ENCODE results near the gene KLHL2. TPM values are rescaled to one million over a fixed set of nuclear protein-coding genes. Genes with fewer than 3 reads are reported as not detected.

Gene KLHL2, protein sequence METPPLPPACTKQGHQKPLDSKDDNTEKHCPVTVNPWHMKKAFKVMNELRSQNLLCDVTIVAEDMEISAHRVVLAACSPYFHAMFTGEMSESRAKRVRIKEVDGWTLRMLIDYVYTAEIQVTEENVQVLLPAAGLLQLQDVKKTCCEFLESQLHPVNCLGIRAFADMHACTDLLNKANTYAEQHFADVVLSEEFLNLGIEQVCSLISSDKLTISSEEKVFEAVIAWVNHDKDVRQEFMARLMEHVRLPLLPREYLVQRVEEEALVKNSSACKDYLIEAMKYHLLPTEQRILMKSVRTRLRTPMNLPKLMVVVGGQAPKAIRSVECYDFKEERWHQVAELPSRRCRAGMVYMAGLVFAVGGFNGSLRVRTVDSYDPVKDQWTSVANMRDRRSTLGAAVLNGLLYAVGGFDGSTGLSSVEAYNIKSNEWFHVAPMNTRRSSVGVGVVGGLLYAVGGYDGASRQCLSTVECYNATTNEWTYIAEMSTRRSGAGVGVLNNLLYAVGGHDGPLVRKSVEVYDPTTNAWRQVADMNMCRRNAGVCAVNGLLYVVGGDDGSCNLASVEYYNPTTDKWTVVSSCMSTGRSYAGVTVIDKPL
- 12.5 to 17.4 TPM (median 15.8 TPM) in 5 replicates for total RNA-seq (2022; extraction: Qiagen RNA extraction; ENCODE audit: low read depth)

DNA sequence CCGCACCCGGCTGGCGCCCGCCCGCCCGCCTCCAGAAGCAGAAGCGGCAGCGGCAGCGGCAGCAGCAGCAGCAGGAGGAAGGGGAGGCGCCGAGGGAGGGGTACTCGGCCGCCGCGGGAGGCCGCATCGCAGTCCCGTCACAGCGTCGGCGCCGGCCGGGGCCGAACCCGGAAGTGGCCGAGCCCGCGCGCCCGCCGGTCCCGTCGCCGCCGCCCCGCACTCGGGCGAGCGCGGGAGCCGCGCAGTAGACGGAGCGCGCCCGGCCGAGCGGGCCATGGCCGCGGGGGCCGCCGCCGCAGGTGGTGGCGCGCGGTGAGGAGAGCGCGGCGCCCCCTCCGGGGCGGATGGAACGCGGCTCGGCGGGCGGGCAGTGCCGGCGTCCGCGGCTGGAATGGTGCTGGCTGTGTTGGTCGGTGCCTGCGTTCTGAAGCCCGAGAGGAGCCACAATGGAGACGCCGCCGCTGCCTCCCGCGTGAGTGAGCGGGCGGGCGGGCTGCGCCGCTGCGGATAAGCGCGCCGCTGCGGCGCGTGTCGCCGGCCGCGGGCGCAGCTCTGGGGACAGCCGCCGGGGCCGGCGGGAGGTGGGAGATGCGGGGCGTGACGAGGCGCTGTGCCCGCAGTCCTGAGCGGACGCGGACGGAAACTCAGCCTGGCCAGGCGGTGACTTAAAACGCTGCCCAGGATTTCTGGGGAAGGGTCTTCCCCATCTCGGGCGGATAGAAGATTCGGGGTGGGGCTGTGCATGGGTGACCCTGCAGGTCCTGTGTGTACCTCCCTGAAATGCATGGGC lies at the start of gene KLHL2:
KLHL2 (plus strand) TSS at position 131 of the 790 bp plus-strand sequence; CDS start at position 447, 316 bp downstream.

DNA sequence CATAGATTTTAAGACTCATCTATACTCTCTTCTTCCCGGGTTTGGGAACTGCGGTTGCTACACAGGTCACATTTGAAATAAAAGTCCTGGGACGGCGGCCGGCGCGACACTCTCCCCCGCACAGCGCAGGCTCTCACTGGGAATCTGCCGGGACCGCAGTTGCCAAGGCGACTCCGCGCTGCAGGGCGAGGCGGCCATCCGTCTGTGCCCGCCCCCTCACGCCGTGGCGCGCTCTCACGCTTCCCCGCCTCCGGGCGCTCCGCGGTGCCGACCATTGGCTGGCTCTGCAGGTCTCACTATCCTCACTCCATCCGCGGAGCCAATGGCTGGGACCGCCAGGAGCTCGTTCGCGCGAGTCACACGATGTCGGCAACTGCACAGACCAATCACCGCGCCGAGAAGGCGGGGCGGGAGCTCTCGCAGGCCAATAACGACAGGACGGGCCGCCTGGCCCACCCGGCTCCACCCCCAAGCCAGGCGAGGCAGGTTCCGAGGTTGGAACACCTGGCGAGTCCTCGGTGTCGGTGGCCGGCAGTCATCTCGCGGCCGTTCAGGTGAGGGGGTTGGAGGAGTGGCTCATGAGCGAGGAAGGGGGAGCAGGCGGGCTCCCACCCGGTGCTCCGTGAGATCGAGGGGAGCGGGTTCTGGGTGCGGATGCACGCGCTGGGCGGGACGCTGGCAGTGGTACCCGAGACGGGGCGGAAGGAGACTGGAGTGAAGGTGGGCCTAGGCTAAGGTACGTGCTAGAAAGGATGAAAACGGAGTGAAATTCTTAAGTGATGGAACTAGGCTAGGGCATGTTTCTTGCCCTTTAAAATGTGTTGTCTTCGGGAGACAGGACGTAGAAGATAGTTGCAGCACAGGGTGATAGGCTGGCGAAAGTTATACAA lies 120.1 kb downstream of the KLHL2 start, which contains the start of gene MSMO1:
MSMO1 (plus strand) TSS at position 459 of the 890 bp plus-strand sequence. CDS start 5,702 bp downstream, outside the sequence.

Other genes starting within 250 kb of the KLHL2 start
- not detected in 5 replicates for gene TRIM61, start 229.9 kb upstream of the KLHL2 start, total RNA-seq (2022; extraction: Qiagen RNA extraction; ENCODE audit: low read depth)
- not detected in 5 replicates for gene TRIM60, start 175.6 kb upstream of the KLHL2 start, total RNA-seq (2022; extraction: Qiagen RNA extraction; ENCODE audit: low read depth)
- not detected in 5 replicates for gene TRIM75, start 153.7 kb upstream of the KLHL2 start, total RNA-seq (2022; extraction: Qiagen RNA extraction; ENCODE audit: low read depth)
- 6.8 to 9.2 TPM (median 8.2 TPM) in 5 replicates for gene TMEM192, start 94.7 kb upstream of the KLHL2 start, total RNA-seq (2022; extraction: Qiagen RNA extraction; ENCODE audit: low read depth)
- 18.5 to 26.4 TPM (median 20.7 TPM) in 5 replicates for gene MSMO1, start 120.1 kb downstream of the KLHL2 start, total RNA-seq (2022; extraction: Qiagen RNA extraction; ENCODE audit: low read depth)
- gene CPE, start 171.4 kb downstream of the KLHL2 start, total RNA-seq (2022; extraction: Qiagen RNA extraction; ENCODE audit: low read depth) = 1.8 to 2.0 TPM (median 1.9 TPM) in 5 replicates